Activated naive CD8-positive, alpha-beta T cell treated with anti-CD3 and anti-CD28 coated beads, Interleukin-2, amount 10 ng/mL, durations not matched to agents 7 days and 5 days (primary cell): ENCODE measurements around the gene KRT40. TPM values are rescaled to one million over a fixed set of nuclear protein-coding genes. Genes with fewer than 3 reads are reported as not detected.

Source experiments
- ATAC-seq: fragments of 150-1000 bp; cut with Tn5 transposase; one replicate; pipeline ENCODE4 v1.10.0; 2021; ENCODE audit warnings: low read depth, moderate library complexity
- POLR2A ChIA-PET: fragments of 350-600 bp; sonication (Branson Sonifier 250); formaldehyde crosslinking; loops from one replicate; lab custom pipeline; 2021; ENCODE audit warnings: antibody characterized with exemption; lab: Charles Lee
- DNase-seq: peaks from one replicate; pipeline ENCODE4 v3.0.0; 2021
- H3K27ac Mint-ChIP-seq: one replicate; pipeline ENCODE4 v1.8.0; 2022; ENCODE audit warnings: mild to moderate bottlenecking, mixed read lengths
- H3K27me3 Mint-ChIP-seq: one replicate; pipeline ENCODE4 v1.8.0; 2022; ENCODE audit warnings: mild to moderate bottlenecking, moderate library complexity, mixed read lengths
- H3K36me3 Mint-ChIP-seq: one replicate; pipeline ENCODE4 v1.8.0; 2021; ENCODE audit warnings: mild to moderate bottlenecking, mixed read lengths
- H3K4me1 Mint-ChIP-seq: one replicate; pipeline ENCODE4 v1.8.0; 2021; ENCODE audit warnings: mixed read lengths
- H3K4me3 Mint-ChIP-seq: one replicate; pipeline ENCODE4 v1.8.0; 2022; ENCODE audit warnings: mild to moderate bottlenecking, moderate library complexity, mixed read lengths
- H3K9me3 Mint-ChIP-seq: one replicate; pipeline ENCODE4 v1.8.0; 2021; ENCODE audit warnings: mixed read lengths
- total RNA-seq, 2 experiments: library from RNA; stranded (reverse); gene quantifications; one replicate each; pipeline ENCODE4 v1.2.3, GENCODE V29; 2021

KRT40 gene
- total RNA-seq, 2 experiments from 2014 or later = not detected

DNA sequence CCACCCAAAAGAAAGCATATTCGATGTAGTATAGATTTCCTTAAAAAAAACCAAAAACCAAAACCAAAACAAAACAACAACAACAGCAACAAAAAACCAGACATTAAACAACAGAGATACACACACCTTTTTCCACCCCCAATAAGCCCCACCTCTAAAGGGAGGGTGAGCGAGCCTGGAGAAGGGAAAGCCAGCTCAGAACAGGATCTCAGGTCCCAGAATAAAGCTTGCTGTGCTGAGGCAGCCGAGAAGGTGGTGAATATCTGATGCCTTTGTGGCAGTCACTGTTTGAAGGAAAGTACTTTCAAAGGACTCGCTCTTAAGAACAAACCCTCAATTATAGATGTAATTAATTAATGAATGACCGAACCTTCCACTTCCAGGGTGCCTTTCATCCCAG lies 47.1 kb downstream of the KRT40 start:
- no peak overlapping the region for H3K27ac Mint-ChIP-seq
- no peak overlapping the region for H3K4me3 Mint-ChIP-seq
- DNase-seq (no peak), ATAC-seq (no peak)
- H3K36me3 Mint-ChIP-seq = no peaks in the 10 kb centered on the region
- POLR2A ChIA-PET = no interaction called here
- peaks cover 15% of the 10 kb centered on the region for H3K27me3 Mint-ChIP-seq
- H3K4me1 Mint-ChIP-seq = no peaks in the 10 kb centered on the region
- H3K9me3 Mint-ChIP-seq = no peaks in the 10 kb centered on the region

DNA sequence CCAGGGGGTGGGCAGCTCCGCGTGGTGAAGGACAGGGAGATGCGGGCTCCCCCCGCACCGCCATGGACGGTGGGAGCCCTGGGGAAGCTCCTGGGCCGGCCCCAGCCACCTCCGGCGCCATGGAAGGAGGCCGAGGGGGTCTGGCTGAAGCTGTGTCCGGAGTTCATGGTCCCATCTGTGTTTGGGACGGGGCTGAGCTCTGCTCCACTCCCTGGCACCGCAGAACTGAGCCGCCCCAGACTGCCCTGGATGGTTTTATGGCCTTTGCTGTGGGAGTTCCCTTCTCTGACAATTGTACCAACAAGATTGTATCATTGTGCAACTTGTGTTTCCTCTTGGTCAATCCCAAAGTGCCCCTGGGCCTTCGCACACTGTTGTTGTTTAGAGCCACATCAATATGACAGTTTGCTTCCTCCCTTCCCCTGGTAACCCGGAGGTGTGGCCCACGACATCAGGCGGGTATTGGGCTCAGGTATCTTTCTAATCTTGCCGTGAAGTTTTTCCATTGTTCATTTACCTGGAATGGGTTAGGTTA lies 47.6 kb downstream of the KRT40 start:
- Mint-ChIP-seq H3K9me3 (no peaks in the 10 kb centered on the region), H3K27me3 (peaks cover 15% of the 10 kb centered on the region), H3K4me1 (no peaks in the 10 kb centered on the region), H3K36me3 (no peaks in the 10 kb centered on the region), H3K4me3 (no peak overlapping the region), H3K27ac (no peak overlapping the region)
- DNase-seq (no peak), ATAC-seq (no peak)
- POLR2A ChIA-PET = no interaction called here

DNA sequence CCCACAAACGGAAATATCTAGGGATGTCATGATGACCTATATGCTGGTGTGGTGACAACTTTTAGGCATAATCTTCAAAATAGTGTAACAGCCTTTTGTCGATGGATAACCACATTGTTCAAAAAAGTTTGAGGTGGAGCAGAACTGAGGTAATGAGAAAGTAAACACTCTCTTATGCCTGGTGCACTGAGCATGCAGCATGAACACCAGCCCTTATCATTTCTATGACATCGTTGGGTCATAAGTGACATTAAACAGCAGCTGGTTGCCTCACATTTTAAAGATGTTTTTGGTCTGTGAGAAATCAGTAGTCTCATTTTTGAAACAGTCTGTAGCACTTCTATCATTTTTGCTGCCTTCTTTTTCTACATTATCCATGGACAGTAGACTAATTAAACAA lies 48.5 kb downstream of the KRT40 start:
- H3K27ac Mint-ChIP-seq = no peak overlapping the region
- H3K4me1 Mint-ChIP-seq = no peaks in the 10 kb centered on the region
- no peak for ATAC-seq
- POLR2A ChIA-PET = no interaction called here
- H3K36me3 Mint-ChIP-seq = no peaks in the 10 kb centered on the region
- peaks cover 15% of the 10 kb centered on the region for H3K27me3 Mint-ChIP-seq
- no peaks in the 10 kb centered on the region for H3K9me3 Mint-ChIP-seq
- DNase-seq = no peak
- no peak overlapping the region for H3K4me3 Mint-ChIP-seq

DNA sequence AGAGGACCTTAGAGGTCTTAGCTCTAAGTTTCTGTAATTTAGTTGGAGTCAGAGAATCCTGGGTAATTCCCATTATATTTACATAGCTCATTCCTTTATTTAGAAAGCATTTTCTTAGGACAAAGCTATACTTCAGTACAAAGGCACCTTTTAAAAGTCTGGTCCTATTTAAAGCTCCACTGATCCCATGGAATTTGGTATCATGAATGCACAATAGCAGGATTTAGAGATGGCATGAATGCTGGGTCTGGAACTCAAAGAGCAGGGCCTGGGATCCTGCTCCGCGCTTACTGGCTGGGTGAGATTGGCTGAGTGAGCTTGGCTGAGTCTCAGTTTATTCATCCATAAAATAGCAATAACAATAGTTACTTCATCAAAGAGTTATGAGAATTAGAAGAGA lies 51.5 kb downstream of the KRT40 start:
- POLR2A ChIA-PET = no interaction called here
- DNase-seq (no peak), ATAC-seq (no peak)
- H3K27ac Mint-ChIP-seq = no peak overlapping the region
- H3K27me3 Mint-ChIP-seq = peaks cover 15% of the 10 kb centered on the region
- no peak overlapping the region for H3K4me3 Mint-ChIP-seq
- H3K4me1 Mint-ChIP-seq = no peaks in the 10 kb centered on the region
- no peaks in the 10 kb centered on the region for H3K36me3 Mint-ChIP-seq
- H3K9me3 Mint-ChIP-seq = no peaks in the 10 kb centered on the region

DNA sequence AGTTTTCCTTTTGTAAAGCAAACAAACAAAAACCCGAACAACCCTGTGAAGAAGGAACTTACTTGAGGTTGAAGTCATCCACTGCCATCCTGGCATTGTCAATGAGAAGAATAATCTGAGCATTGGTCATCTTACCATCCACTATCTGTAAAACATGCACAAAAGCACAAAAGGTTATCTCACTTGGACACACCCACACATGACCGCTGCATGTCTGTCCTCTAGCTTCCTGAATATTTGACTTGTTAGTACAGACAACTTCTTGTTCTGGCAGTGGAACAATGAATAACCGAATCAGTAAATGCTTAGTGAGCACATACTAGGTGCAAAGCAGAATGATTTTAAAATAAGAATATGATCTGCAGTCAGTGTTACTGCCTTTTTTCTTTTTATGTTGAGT lies 52.8 kb downstream of the KRT40 start:
- POLR2A ChIA-PET = no interaction called here
- no peak overlapping the region for H3K27ac Mint-ChIP-seq
- no peaks in the 10 kb centered on the region for H3K36me3 Mint-ChIP-seq
- ATAC-seq (no peak), DNase-seq (no peak)
- H3K27me3 Mint-ChIP-seq = peaks cover 23% of the 10 kb centered on the region
- no peaks in the 10 kb centered on the region for H3K9me3 Mint-ChIP-seq
- H3K4me1 Mint-ChIP-seq = no peaks in the 10 kb centered on the region
- no peak overlapping the region for H3K4me3 Mint-ChIP-seq

Other genes with a start within 250 kb of the KRT40 start
- gene KRT25, start 229.0 kb downstream of the KRT40 start, total RNA-seq = not detected
- gene KRT26, start 212.1 kb downstream of the KRT40 start, total RNA-seq = not detected
- gene KRT27, start 201.8 kb downstream of the KRT40 start, total RNA-seq = not detected
- gene KRT28, start 184.4 kb downstream of the KRT40 start, total RNA-seq = not detected
- gene KRT10, start 161.7 kb downstream of the KRT40 start, total RNA-seq = 10 to 100 TPM; 25.7 to 28.6 TPM
- gene KRT12, start 117.1 kb downstream of the KRT40 start, total RNA-seq = not detected
- gene KRT20, start 99.1 kb downstream of the KRT40 start, total RNA-seq = not detected
- gene KRT23, start 46.7 kb downstream of the KRT40 start, total RNA-seq = not detected
- gene KRT39, start 17.4 kb downstream of the KRT40 start, total RNA-seq = not detected
- gene KRTAP3-3, start 9.8 kb upstream of the KRT40 start, total RNA-seq = not detected
- gene KRTAP3-2, start 15.6 kb upstream of the KRT40 start, total RNA-seq = not detected
- not detected for gene KRTAP3-1, start 24.8 kb upstream of the KRT40 start, total RNA-seq
- not detected for gene KRTAP1-5, start 42.9 kb upstream of the KRT40 start, total RNA-seq
- not detected for gene KRTAP1-4, start 45.9 kb upstream of the KRT40 start, total RNA-seq
- not detected for gene KRTAP1-3, start 50.5 kb upstream of the KRT40 start, total RNA-seq
- gene KRTAP1-1, start 57.1 kb upstream of the KRT40 start, total RNA-seq = not detected
- gene KRTAP2-1, start 63.0 kb upstream of the KRT40 start, total RNA-seq = not detected
- not detected for gene KRTAP2-2, start 70.9 kb upstream of the KRT40 start, total RNA-seq
- not detected for gene KRTAP2-3, start 75.8 kb upstream of the KRT40 start, total RNA-seq
- gene KRTAP2-4, start 81.6 kb upstream of the KRT40 start, total RNA-seq = not detected
- not detected for gene KRTAP4-7, start 99.8 kb upstream of the KRT40 start, total RNA-seq
- not detected for gene KRTAP4-8, start 113.8 kb upstream of the KRT40 start, total RNA-seq
- not detected for gene KRTAP4-16, start 117.9 kb upstream of the KRT40 start, total RNA-seq
- not detected for gene KRTAP4-9, start 121.1 kb upstream of the KRT40 start, total RNA-seq
- not detected for gene KRTAP4-11, start 134.0 kb upstream of the KRT40 start, total RNA-seq
- not detected for gene KRTAP4-12, start 139.9 kb upstream of the KRT40 start, total RNA-seq
- not detected for gene KRTAP4-6, start 156.2 kb upstream of the KRT40 start, total RNA-seq
- not detected for gene KRTAP4-5, start 165.5 kb upstream of the KRT40 start, total RNA-seq
- gene KRTAP4-4, start 176.4 kb upstream of the KRT40 start, total RNA-seq = not detected
- not detected for gene KRTAP4-3, start 183.9 kb upstream of the KRT40 start, total RNA-seq
- not detected for gene KRTAP4-2, start 193.9 kb upstream of the KRT40 start, total RNA-seq
- gene KRTAP4-1, start 200.6 kb upstream of the KRT40 start, total RNA-seq = not detected
- gene KRTAP9-1, start 205.6 kb upstream of the KRT40 start, total RNA-seq = not detected
- gene KRTAP9-2, start 242.3 kb upstream of the KRT40 start, total RNA-seq = not detected
- gene KRTAP9-3, start 248.1 kb upstream of the KRT40 start, total RNA-seq = not detected